Measurements from ENCODE around the gene INHA.

INHA gene

GRCh38 chr2:219542931-219543595 is 29.0 kb upstream of the INHA start:
- Histone ChIP-seq H3K27me3 (no peaks in the 10 kb centered on the region), H3K9me3 (no peaks in the 10 kb centered on the region), H3K27ac (peak overlapping the region; percentile 86 to 92), H3K36me3 (peaks cover 19 to 31% (median 21%) of the 10 kb centered on the region in 3 donors), H3K4me1 (peaks cover 9 to 29% (median 24%) of the 10 kb centered on the region in 4 donors), H3K4me3 (peak overlapping the region; percentile 71 to 98)
- DNase-seq = no peak
- intact Hi-C loops (cut with DNase I; ENCODE audit: low total_unique reads) = loop anchor here (5.0 kb wide), 1 partner anchor 99 kb away; no protein-coding TSS in a partner anchor
- TF ChIP-seq CTCF (IDR thresholded peaks at IDR 0.05) = peak in 1 of 2 experiments; percentile 2

- peak; percentile 98 to 99 for DNase-seq
- peak within 1 kb of the TSS; percentile 71 to 98 for H3K4me3 ChIP-seq
- H3K9me3 ChIP-seq = no peaks in the 10 kb centered on the region
- intact Hi-C loops (cut with DNase I; ENCODE audit: low total_unique reads) = loop anchor here (1.0 to 5.0 kb wide), 2 partner anchors 99 to 146 kb away; no protein-coding TSS in a partner anchor
- no peak for TF ChIP-seq CTCF (IDR thresholded peaks at IDR 0.05)
- peaks cover 16 to 26% (median 17%) of the 10 kb centered on the region in 3 donors for H3K36me3 ChIP-seq
- no peaks in the 10 kb centered on the region for H3K27me3 ChIP-seq
- H3K4me1 ChIP-seq = peaks cover 9 to 29% (median 24%) of the 10 kb centered on the region in 4 donors
- peak within 1 kb of the TSS; percentile 86 to 92 for H3K27ac ChIP-seq
Measured at GRCh38 chr2:219543596-219544358, 28.3 kb upstream of the INHA start, which contains the start of the genes CHPF and TMEM198. Gene CHPF (minus strand): TSS chr2:219543809. CDS start chr2:219543538, 271 bp downstream. Gene TMEM198 (plus strand): TSS chr2:219544028. CDS start chr2:219544728, 700 bp downstream.

- no peaks in the 10 kb centered on the region for H3K9me3 ChIP-seq
- no peaks in the 10 kb centered on the region for H3K27me3 ChIP-seq
- H3K4me3 ChIP-seq = peak overlapping the region; percentile 71 to 98
- peaks cover 9 to 29% (median 24%) of the 10 kb centered on the region in 4 donors for H3K4me1 ChIP-seq
- H3K36me3 ChIP-seq = peaks cover 8 to 18% (median 9%) of the 10 kb centered on the region in 3 donors
- peak overlapping the region in 1 of 2 donors; percentile 92 for H3K27ac ChIP-seq
- intact Hi-C loops (cut with DNase I; ENCODE audit: low total_unique reads) = loop anchor here (1.0 to 5.0 kb wide), 2 partner anchors 98 to 145 kb away; no protein-coding TSS in a partner anchor
- TF ChIP-seq CTCF (IDR thresholded peaks at IDR 0.05) = no peak
- no peak for DNase-seq
Measured at GRCh38 chr2:219544567-219544966, 27.5 kb upstream of the INHA start.

- Histone ChIP-seq H3K9me3 (no peaks in the 10 kb centered on the region), H3K4me3 (no peak overlapping the region), H3K27ac (no peak overlapping the region), H3K27me3 (no peaks in the 10 kb centered on the region), H3K36me3 (peaks cover 0 to 10% (median 1%) of the 10 kb centered on the region in 3 donors), H3K4me1 (peaks cover 9 to 29% (median 24%) of the 10 kb centered on the region in 4 donors)
- no peak for TF ChIP-seq CTCF (IDR thresholded peaks at IDR 0.05)
- intact Hi-C loops (cut with DNase I; ENCODE audit: low total_unique reads) = no loop called here
- DNase-seq = no peak
Measured at GRCh38 chr2:219545295-219545942, 26.7 kb upstream of the INHA start.

- intact Hi-C loops (cut with DNase I; ENCODE audit: low total_unique reads) = no loop called here
- no peak overlapping the region for H3K27ac ChIP-seq
- H3K27me3 ChIP-seq = no peaks in the 10 kb centered on the region
- TF ChIP-seq CTCF (IDR thresholded peaks at IDR 0.05) = no peak
- peaks cover 9 to 29% (median 24%) of the 10 kb centered on the region in 4 donors for H3K4me1 ChIP-seq
- no peak overlapping the region for H3K4me3 ChIP-seq
- no peaks in the 10 kb centered on the region for H3K9me3 ChIP-seq
- peaks cover 0 to 4% (median 0%) of the 10 kb centered on the region in 3 donors for H3K36me3 ChIP-seq
- DNase-seq = no peak
Measured at GRCh38 chr2:219545943-219546352, 26.2 kb upstream of the INHA start.
